Activated CD8-positive, alpha-beta memory T cell treated with anti-CD3 and anti-CD28 coated beads, Interleukin-2, amount 50 U/mL, for 1 hour (primary cell): ENCODE data around the gene BRD1.
"Not testable (repeated sequence)": the region's sequence is repeated elsewhere in the genome, so short reads cannot be mapped to it uniquely, and the experiment has no call there.

Experiments used
- DNase-seq: peaks from one replicate; pipeline ENCODE4 v3.0.0-alpha.2; 2020; ENCODE audit errors: extremely low read depth

The BRD1 gene

DNA sequence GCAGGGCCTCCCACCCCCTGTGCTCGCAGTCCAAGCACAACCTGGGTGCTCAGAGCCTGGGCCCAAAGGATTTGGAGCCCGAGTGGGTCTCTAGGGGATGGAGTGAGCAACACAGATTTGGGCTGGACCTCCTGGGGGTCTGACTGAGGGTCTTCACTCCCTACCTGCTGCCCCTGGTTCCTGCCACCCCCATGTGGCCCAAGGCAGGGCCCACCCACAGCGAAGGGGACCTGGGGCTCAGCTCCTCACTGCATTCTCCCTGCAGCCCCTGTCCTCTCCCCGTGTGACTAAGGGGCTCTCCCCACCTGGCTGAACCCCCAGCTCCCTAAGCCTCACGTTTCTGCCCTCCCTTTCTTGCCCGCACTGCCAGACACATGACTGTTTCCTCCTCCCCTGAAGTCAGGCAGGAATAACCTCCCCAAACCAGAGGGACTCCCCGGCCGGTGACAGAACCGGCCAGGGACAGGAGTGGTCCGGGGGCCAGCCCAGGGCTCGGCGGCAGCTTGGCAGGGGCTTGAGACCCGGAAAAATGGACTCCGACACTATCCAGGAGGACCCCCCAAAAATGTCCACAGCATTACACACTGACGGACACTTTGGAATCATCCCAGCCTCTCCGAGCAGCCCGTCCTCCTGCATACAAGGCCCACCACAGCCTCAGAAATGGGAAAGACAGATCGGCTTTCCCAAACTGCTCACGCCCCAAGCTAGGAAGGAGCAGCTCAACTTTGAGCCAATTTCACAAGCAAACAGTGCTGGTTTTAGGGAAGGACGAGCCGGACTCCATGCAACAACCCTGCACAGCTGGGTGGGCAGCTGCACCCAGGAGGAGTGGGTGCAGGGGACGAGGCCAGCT lies 57.8 kb downstream of the BRD1 start:
- DNase-seq = no peak

- no peak for DNase-seq
Observed at GRCh38 chr22:49768951-49769690, 58.6 kb downstream of the BRD1 start.

DNA sequence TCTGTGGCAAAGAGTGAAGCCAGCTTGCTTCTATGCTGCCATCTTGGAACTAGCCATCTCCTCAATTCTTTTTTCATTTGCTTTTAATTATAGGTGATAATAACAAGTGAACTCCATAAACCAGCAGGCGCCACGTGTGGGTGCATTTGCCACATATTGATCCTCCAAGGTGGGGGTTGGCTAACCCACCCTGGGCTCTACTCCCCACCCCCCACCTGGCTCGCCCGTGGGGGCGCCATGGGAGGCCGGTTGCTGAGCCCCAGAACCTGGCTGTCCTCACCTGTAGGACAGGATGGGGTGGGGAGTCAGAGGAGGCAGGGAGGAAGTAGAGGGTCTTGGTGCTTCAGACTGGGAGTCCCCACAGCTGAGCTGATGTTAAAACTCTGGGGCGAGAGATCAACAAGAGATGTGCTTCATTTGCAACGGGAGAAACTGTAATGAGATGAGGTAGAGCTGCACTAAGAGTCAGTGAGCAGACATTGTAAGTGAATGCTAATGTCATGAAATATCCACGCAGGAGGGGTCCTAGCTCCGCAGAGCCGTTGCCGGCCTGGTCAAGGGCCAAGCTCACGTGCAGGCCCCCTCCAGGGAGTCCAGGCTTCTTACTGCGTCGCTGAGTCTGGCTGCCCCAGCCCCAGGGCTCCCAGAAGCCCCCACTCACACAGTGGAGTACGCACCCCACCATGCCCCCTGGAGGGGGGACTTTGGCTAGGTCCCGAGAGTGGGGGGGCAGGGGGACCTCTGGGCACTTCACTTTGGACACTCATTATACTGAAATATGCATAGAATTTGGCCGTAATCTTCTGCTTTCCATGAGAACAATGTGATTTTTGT lies 59.4 kb downstream of the BRD1 start:
- DNase-seq = no peak

DNA sequence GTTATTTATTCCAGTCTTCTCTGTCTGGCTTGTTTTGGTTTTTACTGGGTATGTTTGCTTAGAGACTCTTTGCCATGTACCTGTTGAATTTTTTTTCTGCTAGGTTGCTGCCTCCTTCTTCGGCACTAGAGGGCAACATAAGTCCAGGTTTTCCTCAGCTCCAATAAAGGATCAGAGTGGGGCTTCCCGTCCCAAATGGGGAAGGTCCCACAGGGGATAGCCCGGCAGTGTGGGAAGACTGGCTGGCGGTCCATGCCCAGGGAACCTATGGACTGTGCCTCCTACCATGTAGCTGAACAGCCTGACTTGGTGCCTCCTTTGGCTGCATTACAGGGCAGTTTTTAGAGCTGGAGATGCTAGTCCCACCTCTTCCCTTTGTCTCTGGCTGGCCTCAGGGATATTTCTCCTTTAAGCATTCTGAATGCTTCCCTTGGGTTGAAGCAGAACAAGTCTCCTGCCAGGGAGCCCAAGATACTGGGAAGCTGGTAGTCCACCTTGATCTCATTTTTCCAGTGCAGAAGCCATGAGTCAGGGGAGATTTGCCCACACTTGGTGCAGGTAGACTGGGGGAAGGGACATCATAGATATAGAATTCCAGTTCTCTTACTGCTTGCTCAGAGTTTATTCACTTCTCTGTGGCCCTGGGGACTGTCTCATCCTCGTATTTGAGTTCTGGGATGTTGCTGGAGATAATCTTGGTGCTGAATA lies 60.2 kb downstream of the BRD1 start:
- DNase-seq = no peak

GRCh38 chr22:49765951-49766350 lies 61.7 kb downstream of the BRD1 start:
- DNase-seq = no peak

GRCh38 chr22:49765091-49765771 lies 62.4 kb downstream of the BRD1 start:
- no peak for DNase-seq

- DNase-seq = no peak
Observed at GRCh38 chr22:49764127-49764581, 63.5 kb downstream of the BRD1 start.

GRCh38 chr22:49763696-49764095 lies 64.0 kb downstream of the BRD1 start:
- no peak for DNase-seq

DNA sequence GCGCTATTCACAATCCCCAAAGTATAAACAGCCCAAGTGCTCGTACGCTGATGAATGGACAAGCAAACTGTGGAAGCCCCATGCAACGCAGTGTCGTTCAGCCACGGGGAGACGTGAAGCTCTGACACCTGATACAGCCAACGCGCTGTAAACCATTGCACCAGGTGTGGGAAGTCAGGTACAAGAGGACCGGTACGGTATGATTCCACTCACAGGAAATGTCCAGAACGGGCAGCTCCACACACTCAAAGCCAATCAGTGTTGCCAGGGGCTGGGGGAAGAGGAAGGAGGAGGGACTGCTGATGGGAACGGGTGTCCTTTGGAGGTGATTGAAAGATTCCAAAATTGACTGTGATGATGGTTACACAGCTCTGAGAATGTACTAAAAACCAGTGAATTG lies 64.5 kb downstream of the BRD1 start:
- no peak for DNase-seq

DNA sequence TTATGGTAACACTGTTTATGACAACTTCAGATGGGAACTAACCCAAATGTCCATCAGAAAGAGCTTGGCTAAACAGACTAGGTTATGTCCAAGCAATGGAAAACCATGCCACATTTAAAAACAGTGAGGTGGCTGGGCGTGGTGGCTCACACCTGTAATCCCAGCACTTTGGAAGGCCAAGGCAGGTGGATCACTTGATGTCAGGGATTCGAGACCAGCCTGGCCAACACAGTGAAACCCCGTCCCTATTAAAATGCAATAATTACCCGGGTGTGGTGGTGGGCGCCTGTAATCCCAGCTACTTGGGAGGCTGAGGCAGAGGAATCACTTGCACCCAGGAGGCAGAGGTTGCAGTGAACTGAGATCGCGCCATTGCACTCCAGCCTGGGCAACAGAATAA lies 65.1 kb downstream of the BRD1 start:
- DNase-seq = not testable (repeated sequence)

GRCh38 chr22:49761836-49762235 lies 65.8 kb downstream of the BRD1 start:
- DNase-seq = no peak

- no peak for DNase-seq
Observed at GRCh38 chr22:49760630-49761571, 66.8 kb downstream of the BRD1 start.

- DNase-seq = no peak
Observed at GRCh38 chr22:49760280-49760629, 67.4 kb downstream of the BRD1 start.

GRCh38 chr22:49756676-49757075 lies 71.0 kb downstream of the BRD1 start:
- no peak for DNase-seq

GRCh38 chr22:49756201-49756600 lies 71.5 kb downstream of the BRD1 start:
- DNase-seq = no peak

DNA sequence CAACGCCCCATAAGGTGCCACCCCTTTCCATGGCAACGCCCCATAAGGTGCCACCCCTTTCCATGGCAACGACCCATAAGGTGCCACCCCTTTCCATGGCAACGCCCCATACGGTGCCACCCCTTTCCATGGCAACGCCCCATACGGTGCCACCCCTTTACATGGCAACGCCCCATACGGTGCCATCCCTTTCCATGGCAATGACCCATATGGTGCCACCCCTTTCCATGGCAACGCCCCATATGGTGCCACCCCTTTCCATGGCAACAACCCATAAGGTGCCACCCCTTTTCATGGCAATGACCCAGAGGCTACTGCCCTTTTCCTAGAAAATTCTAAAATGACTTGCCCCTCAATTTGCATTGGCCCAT lies 72.1 kb downstream of the BRD1 start:
- no peak for DNase-seq

GRCh38 chr22:49754696-49755630 lies 72.7 kb downstream of the BRD1 start:
- DNase-seq = no peak

DNA sequence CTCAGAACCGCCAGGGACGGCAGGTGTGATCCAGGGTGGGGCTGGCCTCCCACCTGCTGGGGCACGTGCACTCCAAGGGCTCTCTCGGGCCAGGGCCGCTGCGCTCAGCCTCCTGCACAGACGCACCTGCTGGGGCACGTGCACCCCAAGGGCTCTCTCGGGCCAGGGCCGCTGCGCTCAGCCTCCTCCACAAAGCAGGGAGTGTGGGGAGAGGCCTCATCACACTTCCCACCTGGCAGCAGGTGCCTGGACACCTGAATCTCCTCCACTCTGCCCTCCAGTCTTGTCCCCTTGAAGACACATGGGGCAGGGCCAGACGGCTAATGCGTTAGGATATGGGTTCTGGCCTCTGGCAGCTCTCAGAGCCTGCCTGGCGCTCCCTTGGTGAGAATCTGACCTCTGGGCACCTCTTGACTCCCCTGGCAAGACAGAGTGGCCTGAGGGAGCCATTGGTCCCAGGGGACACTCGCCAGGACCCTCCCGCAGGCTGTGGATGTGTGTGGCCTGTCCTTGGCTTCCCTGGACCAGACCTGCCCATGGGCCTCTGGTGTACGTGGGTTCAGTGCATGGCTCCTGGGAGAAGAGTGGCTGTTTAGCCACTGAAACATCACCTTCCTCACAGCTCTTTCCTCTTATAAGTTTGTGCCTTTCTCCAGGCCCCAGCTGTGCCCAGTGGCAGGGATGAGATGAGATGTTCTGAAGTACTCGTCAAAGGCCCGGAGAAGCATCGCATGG lies 73.5 kb downstream of the BRD1 start:
- no peak for DNase-seq
